ENCODE results near the gene TBX4. TPM values are rescaled to one million over a fixed set of nuclear protein-coding genes. Genes with fewer than 3 reads are reported as not detected.
"Not testable (repeated sequence)": the region's sequence is repeated elsewhere in the genome, so short reads cannot be mapped to it uniquely, and the experiment has no call there.

The TBX4 gene
- total RNA-seq, 1 experiment from 2014 or later: not detected

DNA sequence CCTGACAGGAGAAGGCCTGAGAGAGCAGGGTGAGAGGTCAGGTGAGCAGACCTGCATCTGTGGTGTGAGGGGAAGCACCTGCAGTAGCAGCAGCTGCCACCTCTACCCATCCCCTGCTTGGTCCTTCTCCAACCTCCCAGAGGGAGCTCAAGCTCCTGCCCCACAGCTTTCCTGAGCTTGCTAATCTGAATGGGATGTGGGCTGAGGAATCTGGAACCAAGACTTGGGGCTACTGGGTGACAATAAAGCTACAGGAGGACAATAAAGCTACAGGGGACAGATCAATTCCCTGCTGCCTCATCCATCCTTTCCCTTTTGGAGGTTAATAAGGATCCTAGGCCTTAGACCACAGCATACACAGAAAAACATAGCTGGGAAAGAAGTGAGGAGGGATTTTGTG is 4.9 kb upstream of the TBX4 start:
- no peak for DNase-seq (ENCODE audit: low read depth, low spot score)
- in situ Hi-C loops (cut with HindIII; ENCODE audit: low pct_unique_long_range_greater_than_20kb, low sequenced_read_pairs): no loop called here

DNA sequence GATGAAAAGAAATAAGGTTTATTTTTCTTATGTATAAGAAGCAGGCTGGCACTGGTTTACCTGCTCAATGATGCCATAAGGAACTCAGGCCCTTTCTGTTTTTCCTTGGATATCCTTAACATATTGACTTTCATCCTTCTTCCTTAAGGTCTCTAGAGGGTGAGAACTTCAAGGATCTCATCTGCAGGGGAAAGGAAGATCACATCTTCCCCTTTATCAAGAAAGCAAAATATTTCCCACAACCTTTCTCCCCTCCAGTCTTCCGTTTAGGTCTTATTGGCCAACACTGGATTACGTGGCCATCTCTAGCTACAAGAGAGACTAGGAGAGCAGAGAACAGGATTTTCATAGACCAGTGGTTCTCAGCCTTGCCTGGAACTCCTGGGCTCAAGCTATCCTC is 4.2 kb upstream of the TBX4 start:
- in situ Hi-C loops (cut with HindIII; ENCODE audit: low pct_unique_long_range_greater_than_20kb, low sequenced_read_pairs): no loop called here

DNA sequence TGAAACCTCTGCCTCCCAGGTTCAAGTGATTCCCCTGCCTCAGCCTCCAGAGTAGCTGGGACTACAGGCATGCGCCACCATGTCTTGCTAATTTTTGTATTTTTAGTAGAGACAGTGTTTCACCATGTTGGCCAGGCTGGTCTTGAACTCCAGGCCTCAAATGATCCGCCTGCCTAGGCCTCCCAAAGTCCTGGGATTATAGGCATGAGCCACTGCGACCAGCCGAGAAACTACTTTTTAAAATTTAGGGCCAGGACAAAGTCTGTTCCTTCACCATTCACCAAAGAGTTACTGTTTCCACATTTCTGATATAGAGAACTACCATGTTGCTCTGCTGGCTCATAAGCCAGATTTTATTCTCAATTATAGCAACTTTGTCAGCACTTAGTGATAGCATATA is 3.1 kb upstream of the TBX4 start:
- in situ Hi-C loops (cut with HindIII; ENCODE audit: low pct_unique_long_range_greater_than_20kb, low sequenced_read_pairs); DNase-seq (ENCODE audit: low read depth, low spot score): not testable (repeated sequence)

More for the DNA sequence above, 4.2 kb upstream of the TBX4 start:
- DNase-seq (ENCODE audit: low read depth, low spot score): no peak

DNA sequence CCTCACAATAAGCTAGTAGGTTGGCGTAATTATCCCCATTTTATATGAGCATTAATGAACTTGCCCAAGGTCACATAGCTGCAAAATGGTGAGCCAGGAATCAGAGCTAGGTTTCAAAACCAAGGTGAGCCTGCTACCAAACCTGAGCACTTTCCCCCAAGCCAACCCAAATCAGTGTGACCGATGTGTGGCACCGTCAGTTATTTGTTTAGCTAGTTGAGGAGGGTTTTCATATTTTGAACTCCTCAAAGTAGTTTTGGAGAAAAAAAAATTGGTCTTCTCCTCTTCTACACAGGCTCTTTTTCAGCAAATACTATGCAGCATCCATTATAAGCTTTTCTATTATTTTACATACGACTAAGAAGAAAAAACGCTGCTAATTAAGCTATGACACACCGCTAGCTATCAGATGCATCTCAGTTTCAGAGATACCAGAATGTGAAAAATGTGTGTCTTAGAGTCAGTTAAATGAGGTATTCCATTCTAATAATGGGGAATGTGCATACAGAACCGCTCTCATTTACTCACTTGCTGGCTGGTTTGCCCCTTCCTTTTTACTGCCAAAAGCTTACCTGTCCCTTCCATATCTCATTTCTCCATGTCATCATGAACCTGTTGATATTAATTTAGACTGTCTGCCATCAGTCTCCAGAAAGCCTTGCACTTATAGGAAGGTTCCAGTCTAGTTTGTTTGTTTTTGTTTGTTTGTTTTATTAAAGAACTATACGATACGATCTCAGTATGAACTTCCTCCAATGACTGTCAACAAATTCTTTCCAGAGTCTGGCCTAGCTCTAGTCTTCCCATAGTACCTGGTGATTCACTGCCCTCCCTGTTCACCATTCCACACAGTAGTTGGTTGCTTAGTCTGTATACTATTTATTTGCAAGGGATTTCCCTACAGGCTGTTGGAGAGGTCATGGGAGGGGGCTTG is 2.2 kb upstream of the TBX4 start:
- in situ Hi-C loops (cut with HindIII; ENCODE audit: low pct_unique_long_range_greater_than_20kb, low sequenced_read_pairs): no loop called here
- no peak for DNase-seq (ENCODE audit: low read depth, low spot score)

DNA sequence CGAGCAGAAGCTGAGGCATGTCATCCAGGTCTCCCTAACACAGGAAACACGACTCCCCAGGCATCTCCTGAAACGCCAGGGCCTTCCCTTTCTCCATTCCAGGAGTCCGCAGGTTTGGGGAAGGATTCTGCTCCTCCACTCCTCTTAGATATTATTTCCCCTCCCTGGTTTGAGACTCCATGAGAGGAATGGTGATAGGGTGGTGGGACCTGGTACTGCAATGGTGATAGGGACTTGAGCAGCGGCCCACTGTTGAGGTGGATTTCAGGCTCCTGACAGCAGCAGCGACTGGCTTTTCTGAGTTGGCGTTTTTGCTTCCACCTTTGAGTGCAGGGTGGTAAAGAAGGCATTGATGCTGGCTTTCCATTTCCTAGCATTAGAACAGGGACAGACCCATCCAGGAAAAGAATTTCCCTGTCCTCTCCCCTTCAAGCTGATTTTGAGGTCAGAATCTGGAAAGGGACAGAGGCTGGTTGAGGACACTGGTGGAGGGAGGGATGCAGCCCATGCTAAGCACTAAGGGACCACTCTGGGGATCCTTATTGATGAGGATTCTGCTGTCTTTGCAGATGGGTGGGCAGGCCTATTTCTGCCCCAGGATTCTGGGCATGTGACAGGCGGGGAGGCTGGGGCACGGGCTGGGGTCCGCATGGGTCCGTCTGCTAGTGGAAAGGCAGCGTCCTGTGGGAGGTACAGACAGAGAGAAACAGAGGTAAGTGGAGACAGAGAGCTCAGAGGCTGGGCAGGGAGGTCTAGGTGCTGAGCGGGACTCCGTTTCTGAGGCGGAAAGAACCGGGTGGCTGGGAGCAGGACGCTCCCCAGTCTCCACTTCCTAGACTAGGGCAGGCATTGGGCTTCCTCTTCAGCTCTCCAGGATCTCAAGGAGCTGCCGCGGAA is 1.3 kb upstream of the TBX4 start:
- in situ Hi-C loops (cut with HindIII; ENCODE audit: low pct_unique_long_range_greater_than_20kb, low sequenced_read_pairs): no loop called here
- no peak for DNase-seq (ENCODE audit: low read depth, low spot score)

DNA sequence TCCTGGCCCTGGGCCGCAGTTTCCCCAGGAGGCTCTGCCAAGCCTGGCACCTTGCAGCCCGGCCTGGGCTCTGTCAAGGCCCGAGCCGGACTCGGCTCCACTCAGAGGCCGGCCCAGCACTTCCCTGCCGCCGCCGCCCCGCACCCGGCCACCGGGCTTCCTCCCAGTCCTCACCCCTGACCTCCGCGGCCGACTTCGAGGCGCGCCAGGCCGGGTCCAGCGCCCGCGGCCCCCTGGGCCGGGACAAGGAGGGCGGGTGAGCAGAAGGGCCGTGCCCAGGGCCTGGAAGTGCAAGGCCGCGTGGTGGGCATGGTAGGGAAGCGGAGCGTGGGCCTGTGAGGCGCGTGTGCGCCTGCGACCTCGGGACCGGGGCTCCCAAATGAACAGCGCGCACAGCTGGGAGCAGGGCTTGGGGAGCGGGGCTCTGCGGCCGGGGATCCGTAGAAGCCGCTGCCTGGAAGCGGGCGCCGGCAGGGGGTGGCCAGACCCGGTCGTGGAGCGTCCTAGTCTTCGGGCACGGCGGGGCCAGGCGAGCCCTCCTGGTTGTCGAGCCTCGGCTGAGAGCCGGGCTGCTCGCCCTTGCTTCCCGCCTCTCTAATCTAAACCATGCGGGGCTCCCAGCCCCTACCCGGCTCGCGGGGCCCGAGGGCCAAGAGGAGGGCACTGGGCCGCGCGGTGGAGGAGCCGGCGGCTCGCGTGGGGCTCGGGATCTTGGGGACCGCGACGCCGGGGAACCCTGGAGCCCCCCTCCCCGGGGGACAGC is 503 bp upstream of the TBX4 start:
- no peak for DNase-seq (ENCODE audit: low read depth, low spot score)
- in situ Hi-C loops (cut with HindIII; ENCODE audit: low pct_unique_long_range_greater_than_20kb, low sequenced_read_pairs): no loop called here

DNA sequence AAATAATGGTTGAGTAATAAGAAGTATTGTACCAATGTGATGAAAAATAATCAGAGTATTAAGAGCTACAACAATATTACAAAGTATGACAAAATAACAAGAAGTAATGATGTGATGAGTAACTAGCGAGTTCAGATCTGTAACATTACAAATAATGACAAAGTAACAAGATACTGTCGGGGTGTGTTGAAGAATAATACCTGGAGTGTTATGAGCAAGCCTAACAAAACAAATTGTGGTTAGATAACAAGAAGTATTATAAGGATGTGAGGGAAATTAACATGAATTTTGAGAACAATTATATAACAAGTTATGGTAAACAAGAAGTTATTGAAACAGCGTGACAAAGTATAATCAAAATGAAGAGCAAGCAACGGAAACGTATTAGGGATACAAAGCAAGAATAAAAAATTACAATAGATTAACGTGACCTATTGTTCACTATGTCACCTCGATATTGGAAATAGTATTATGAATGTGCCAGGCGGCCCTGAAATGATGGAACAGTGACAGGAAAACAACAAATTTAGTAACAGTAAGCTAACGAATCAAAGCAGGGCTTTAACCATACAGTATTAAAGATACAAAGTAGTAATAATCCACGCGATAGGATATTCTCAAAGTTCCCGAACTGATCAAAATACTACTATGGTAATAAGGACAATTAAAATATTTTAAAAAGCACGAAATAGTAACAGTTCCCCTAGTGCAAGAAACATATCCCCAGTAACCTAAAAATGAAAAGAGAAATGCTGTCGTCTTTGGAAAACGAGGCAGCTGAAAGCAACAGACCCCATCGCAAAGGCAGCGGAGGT is 1.6 kb downstream of the TBX4 start:
- in situ Hi-C loops (cut with HindIII; ENCODE audit: low pct_unique_long_range_greater_than_20kb, low sequenced_read_pairs): no loop called here
- no peak for DNase-seq (ENCODE audit: low read depth, low spot score)

DNA sequence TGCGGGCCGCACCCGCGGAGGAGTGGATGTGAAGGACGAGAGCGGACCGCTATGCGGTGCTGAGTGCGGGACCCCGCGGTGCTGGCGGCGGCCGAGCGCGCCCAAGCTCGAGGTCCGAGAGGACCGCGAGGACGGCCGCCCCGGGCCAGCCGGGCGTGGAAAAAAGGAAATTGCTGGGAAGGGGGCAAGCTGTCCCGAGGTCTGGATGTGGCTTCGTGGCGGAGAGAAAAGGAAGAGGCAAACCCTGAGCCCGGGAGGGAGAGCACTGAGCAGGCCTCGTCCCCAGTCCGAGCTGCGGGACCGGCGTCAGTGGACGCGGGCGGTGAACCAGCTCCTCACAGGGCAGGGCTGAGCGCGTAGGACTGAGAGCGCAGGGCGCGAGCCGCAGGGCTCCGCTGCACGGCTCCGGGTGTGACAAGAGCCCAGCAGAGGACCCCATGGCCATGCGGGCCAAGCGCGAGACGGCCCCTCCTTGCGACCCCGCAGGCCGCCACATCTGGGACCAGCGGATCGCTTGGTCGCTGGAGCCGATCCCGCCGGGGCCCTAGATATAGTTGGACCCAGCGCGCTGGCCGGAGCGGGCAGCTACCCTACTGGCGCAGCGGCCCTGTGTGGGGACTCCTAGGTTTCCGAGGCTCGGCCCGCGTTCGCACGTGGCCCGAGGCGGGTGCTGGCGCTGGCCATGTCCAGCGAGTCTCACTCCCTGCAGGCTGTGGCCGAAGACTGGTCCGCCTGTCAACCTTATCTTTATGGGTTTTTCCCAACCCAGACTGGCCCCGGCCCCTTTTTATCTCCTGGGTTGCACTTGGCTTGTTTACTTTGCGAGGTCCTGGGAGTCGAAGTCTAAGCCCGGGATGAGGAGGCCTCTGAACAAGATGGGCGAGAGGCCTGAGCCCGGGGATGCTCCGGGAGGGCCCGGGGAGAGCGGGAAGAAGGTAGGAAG is 2.4 kb downstream of the TBX4 start:
- DNase-seq (ENCODE audit: low read depth, low spot score): no peak
- in situ Hi-C loops (cut with HindIII; ENCODE audit: low pct_unique_long_range_greater_than_20kb, low sequenced_read_pairs): no loop called here

DNA sequence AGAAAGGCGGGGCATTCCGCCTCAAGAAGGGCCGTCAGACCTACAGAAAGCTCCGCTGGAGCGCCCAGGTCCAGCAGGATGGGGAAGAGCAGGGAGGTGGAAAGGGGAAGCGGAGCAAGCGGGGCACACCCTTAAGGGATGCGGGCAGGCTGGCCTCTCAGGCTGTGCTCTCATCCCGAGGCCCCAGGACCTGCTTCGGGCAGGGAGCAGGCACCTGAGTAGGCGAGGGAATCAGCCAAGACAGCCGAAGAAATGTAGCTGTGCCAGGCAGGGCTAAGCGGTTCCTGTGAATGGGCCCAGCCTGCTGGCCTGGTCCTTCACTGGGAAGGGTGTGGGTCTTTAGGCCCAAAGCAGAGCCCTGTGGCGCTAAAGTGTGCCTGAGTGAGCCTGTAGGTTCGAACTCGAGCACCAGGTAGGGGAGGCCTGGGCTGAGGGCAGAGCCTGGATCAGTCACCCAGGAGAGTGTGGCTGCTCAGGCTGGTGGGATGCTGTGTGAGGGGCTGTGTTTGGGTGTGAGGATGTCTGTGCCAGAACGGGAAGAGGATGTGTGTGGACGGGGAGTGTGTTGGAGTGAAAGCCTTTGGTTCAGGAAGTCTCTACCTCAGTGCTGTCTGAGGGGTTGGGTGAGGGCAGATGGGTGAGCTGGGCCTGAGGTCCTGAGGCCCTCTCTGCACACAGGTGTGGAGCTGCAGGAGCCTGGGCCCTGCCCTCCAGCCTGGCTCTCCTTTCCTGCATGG is 3.3 kb downstream of the TBX4 start:
- no peak for DNase-seq (ENCODE audit: low read depth, low spot score)
- in situ Hi-C loops (cut with HindIII; ENCODE audit: low pct_unique_long_range_greater_than_20kb, low sequenced_read_pairs): no loop called here

DNA sequence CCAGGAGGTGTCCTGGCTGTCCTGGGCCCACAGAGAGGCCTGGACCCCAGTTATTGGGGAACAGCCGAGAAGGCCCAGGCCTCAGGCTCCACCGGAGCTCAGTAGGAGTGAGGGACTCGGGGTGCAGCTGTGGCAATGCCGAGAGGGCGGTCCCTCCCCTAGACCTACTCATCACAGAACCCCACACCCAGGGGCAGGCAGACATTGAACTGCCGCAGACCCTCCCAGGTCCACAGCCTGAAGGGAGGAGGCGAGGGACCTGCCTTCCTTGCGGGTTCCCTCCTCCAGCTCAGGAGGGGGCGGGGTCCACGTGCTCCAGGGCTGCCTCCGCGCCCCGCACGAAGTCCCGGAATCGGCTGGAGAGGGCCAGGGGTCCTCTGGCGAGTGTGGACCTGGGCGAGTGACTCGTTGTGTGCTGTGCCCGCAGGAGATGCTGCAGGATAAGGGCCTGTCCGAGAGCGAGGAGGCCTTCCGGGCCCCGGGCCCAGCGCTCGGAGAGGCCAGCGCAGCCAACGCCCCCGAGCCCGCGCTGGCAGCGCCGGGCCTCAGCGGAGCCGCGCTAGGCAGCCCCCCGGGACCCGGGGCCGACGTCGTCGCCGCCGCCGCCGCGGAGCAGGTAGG is 3.9 kb downstream of the TBX4 start:
- in situ Hi-C loops (cut with HindIII; ENCODE audit: low pct_unique_long_range_greater_than_20kb, low sequenced_read_pairs): no loop called here
- no peak for DNase-seq (ENCODE audit: low read depth, low spot score)

DNA sequence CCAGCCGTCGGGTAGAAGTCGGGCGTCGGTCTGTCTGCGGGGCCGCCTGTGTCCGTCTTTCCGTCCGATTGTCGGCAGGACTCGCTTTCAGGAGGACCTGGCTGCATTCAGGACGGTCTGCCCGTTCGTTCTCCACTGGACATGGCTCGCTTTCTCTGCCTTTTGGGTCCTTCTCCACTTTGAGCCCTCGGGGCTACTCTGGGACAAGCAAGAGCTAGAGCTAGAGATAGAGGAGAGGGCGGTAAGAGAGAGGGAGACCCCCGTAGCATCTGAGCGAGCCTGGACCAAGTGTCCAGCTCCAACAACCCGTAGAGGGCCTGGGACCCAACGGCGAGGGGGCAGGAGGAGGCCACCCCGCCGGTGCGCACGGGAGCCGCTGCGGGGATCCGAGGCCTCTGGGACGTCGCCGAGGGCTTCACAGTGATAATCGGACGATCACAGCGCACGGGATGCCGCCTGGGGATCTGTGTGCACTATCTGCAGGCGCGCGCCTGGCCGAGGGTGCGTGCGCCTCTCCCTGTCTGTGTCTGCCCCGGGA is 4.5 kb downstream of the TBX4 start:
- no peak for DNase-seq (ENCODE audit: low read depth, low spot score)
- in situ Hi-C loops (cut with HindIII; ENCODE audit: low pct_unique_long_range_greater_than_20kb, low sequenced_read_pairs): no loop called here

DNA sequence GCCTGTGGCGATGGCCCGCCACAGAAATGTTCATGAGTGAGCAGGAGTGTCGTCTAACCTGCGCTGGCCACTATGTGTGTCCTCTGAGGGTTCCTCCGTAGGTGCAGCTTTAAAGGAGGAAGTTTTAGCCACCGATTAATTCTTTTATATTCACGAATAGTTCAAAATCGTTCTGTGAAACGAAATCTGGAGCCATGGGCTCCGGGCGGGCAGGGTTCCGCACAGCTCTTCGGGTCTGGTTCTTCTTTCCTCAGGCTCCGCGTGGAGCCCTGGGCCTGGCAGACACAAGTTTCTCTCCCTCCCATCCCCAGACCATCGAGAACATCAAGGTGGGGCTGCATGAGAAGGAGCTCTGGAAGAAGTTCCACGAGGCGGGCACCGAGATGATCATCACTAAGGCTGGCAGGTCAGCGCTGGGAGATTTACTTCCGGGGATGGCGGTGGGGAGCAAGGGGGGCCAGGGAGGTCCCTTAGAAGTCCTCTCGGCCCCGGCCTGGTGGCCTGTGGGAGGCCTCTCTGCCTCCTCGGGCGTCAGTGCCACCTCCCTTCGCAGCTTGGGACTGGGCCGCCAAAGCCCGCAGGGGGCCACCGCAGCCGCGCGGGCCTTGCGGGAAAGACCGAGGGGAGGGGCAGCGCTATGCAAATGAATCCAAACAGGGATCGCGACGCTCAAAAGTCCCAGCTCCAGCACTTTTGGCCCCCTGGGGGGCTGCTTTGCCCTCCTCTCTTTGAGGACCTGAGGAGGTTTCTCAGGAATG is 5.2 kb downstream of the TBX4 start:
- no peak for DNase-seq (ENCODE audit: low read depth, low spot score)
- in situ Hi-C loops (cut with HindIII; ENCODE audit: low pct_unique_long_range_greater_than_20kb, low sequenced_read_pairs): no loop called here

DNA sequence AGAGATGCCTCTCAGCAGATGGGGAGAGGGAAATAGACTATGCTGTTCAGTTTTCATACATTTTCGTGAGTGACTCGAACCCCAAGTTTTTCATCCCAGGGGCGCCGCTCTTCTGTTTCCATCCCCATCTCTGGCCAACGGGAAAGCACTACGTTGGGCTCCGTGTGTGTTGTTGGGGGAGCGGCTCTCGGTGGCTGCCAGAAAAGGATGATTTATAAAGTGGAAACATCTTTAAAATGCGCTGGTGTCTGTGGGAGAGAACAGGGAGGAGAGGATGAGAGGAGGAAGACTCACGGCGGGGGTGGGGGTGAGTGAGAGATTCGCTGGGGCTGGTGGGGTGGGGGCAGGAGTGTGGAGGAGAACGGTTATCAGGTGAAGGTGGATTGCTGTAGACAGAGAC is 5.8 kb downstream of the TBX4 start:
- in situ Hi-C loops (cut with HindIII; ENCODE audit: low pct_unique_long_range_greater_than_20kb, low sequenced_read_pairs): no loop called here
- no peak for DNase-seq (ENCODE audit: low read depth, low spot score)

DNA sequence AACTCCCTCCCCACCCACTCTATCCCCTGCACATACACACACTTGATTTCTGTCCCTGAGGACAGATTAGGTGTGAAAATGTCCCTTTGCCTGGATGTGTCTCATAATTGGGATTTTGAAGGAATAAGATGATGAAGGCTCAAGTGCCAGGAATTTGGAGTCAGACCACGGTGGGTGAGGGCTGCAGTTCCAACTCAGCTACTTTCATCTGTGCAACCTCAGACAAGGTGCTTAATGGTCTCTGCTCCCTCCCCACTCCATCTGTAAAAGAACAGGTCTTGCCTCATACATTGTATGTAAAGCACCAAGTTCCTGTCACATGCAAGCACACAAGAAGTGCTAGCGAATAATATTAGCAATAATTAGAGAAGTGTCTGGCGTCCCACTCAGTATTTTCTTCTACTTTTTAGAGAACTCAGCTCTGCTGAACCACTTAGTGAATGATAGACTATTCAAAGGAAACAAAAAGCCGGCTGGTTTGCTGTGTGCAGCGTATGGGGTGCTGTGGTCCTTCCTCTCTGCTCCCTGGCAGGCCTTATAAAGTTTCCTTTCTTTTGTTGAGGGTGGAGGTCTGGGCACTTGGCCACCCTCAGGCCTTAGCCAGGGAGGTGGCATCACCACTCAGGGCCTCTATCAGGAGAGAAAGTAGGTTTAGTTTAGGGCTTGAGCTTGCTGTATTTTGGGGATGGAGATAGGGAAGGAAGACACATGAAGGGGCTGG is 6.4 kb downstream of the TBX4 start:
- in situ Hi-C loops (cut with HindIII; ENCODE audit: low pct_unique_long_range_greater_than_20kb, low sequenced_read_pairs): no loop called here
- DNase-seq (ENCODE audit: low read depth, low spot score): no peak
